Stimulated activated naive CD8-positive, alpha-beta T cell treated with anti-CD3 and anti-CD28 coated beads, Interleukin-15, Interleukin-2, amounts not matched to agents 100 ng/mL and 50 ng/mL, for 24 hours (primary cell): ENCODE measurements around the gene TECTB.

Experiments used
- H3K27ac Mint-ChIP-seq: one replicate; pipeline ENCODE4 v1.8.0; 2021; ENCODE audit warnings: mild to moderate bottlenecking, mixed read lengths
- H3K27me3 Mint-ChIP-seq: one replicate; pipeline ENCODE4 v1.8.0; 2021; ENCODE audit warnings: mixed read lengths
- H3K36me3 Mint-ChIP-seq: one replicate; pipeline ENCODE4 v1.8.0; 2021; ENCODE audit warnings: low read depth, mixed read lengths
- H3K4me1 Mint-ChIP-seq: one replicate; pipeline ENCODE4 v1.8.0; 2021; ENCODE audit warnings: low read depth, mixed read lengths
- H3K4me3 Mint-ChIP-seq: one replicate; pipeline ENCODE4 v1.8.0; 2021; ENCODE audit warnings: mild to moderate bottlenecking, mixed read lengths
- H3K9me3 Mint-ChIP-seq: one replicate; pipeline ENCODE4 v1.8.0; 2021; ENCODE audit warnings: mixed read lengths

The TECTB gene

DNA sequence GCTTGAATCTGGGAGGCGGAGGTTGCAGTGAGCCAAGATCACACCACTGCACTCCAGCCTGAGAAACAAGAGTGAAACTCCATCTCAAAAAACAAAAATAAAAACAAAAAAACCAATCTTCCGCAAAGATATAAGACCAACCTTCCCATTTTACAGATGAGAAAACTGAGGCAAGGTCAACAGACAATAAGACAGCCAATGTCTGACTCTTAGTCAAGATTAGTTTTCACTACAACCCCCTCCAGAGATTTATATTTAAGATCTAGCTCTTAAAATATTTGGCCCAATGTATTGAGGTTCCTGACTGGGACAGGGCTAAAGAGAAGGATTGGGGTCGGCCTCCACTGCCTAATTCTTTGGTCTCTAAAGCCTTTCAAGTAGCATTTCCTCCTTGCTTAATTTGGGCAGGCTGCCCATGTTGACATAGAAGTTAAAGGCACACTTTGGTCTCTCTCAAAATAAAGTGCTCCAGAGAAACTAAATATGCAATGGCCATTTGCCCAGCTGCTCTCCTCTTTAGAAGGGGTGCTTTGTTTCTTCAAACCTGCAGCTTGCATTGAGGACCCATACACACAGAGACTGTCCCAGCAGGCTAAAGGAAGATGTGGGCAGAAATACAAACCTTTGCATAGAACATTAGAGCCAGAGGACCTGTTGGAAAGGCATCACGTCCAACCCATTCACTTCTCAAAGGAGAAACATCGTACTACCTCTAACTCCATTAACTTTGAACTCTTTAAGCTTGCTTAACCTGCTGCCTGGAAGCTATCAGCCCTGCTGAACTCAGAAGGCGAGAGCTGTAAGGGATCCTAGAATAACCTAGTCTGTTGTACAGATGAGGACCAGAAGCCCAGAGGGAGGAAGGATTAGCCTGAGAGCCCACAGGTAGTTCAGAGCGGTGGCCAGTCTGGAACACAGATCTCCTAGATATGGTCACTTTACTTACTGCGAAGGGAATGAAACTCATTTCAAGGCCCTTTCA lies 3.9 kb downstream of the TECTB start:
- H3K27me3 Mint-ChIP-seq = peaks cover 15% of the 10 kb centered on the region
- H3K4me3 Mint-ChIP-seq = no peak overlapping the region
- H3K27ac Mint-ChIP-seq = no peak overlapping the region
- no peaks in the 10 kb centered on the region for H3K36me3 Mint-ChIP-seq
- no peaks in the 10 kb centered on the region for H3K4me1 Mint-ChIP-seq
- no peaks in the 10 kb centered on the region for H3K9me3 Mint-ChIP-seq

DNA sequence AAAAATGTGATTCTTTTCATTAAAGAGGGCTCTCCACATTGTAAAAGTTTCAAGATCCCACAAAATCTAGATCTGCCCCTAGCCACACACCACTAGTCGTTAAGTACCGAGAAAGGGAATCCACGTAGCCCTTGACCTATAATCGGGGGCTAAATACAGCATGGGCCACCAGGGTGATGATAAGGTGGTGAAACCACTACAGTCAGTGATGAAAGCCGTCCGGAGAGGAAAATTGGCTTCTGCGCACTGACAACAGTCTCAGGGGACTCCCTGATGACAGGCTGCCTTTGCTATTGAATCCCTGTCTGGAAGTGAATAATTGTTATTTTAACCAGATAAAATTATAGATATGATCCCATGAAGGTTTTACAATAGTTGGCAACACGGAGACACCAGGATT lies 4.6 kb downstream of the TECTB start:
- no peaks in the 10 kb centered on the region for H3K9me3 Mint-ChIP-seq
- no peak overlapping the region for H3K4me3 Mint-ChIP-seq
- H3K4me1 Mint-ChIP-seq = no peaks in the 10 kb centered on the region

DNA sequence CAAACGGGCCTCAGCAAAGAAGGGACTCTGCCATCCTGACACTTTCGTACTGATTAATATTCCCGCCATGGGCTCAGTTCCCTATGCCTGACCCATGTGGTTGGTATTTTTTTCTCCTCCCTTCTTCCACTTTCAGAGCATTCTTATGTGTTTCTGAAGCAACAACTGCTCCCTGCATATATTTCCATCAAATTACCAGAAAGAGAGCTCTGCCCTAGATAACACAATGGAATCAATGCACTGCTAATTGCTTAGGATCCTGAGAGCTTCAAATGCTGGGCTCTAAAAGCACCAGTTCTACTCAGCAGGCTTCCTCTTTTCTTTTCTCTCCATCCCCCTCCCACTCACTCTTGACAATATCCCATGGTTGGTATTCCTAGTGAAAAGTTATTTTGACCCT lies 5.3 kb downstream of the TECTB start:
- no peaks in the 10 kb centered on the region for H3K4me1 Mint-ChIP-seq
- no peak overlapping the region for H3K4me3 Mint-ChIP-seq
- no peaks in the 10 kb centered on the region for H3K36me3 Mint-ChIP-seq
- no peaks in the 10 kb centered on the region for H3K9me3 Mint-ChIP-seq
- H3K27ac Mint-ChIP-seq = no peak overlapping the region
- peaks cover 11% of the 10 kb centered on the region for H3K27me3 Mint-ChIP-seq

More for the DNA sequence above, 4.6 kb downstream of the TECTB start:
- Mint-ChIP-seq H3K27me3 (peaks cover 15% of the 10 kb centered on the region), H3K27ac (no peak overlapping the region), H3K36me3 (no peaks in the 10 kb centered on the region)

DNA sequence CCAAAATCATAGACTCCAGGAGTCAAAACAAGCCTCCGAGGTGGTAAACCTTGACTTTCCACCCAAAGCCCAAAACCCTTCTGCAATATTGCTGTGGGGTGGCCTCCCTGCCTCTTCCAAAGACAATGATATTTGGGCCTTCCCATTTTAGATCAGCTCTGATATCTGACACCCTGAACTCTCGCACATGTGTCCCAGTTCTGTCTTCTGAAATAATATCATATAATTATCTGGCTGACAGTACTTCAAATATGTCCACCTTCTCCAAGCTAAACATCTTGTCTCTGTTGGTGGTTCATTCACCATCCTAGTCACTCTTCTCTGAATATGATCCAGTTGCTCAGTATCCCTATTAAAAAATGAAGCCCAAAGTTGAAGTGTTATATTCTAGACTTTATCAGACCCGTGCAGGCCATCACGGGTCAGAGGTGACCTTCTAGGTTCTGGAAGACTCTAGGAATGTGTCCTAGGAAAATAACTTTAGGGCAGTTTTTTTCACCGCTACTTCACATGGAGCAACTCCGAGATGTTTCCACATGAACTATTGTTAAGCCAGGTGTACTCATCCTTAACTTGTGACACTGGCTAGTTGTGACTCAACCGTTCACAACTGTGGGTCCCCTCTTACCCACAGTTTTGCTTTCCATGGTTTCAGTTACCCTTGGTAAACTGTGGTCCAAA lies 6.3 kb downstream of the TECTB start:
- H3K27me3 Mint-ChIP-seq = peaks cover 9% of the 10 kb centered on the region
- no peak overlapping the region for H3K27ac Mint-ChIP-seq
- no peak overlapping the region for H3K4me3 Mint-ChIP-seq
- H3K36me3 Mint-ChIP-seq = no peaks in the 10 kb centered on the region
- H3K9me3 Mint-ChIP-seq = no peaks in the 10 kb centered on the region
- no peaks in the 10 kb centered on the region for H3K4me1 Mint-ChIP-seq

DNA sequence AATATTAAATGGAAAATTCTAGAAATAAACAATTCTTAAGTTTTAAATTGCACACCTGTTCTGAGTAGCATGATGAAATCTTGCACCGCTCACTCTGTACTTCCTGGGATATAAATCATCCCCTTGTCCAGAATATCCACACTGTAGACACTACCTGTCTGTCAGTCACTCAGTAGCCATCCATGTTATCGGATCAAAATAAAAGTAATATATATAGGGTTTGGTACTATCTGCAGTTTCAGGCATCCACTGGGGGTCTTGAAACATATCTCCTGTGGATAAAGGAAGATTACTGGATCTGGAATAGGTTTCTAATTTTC lies 6.8 kb downstream of the TECTB start:
- no peak overlapping the region for H3K27ac Mint-ChIP-seq
- no peaks in the 10 kb centered on the region for H3K36me3 Mint-ChIP-seq
- peaks cover 9% of the 10 kb centered on the region for H3K27me3 Mint-ChIP-seq
- H3K4me1 Mint-ChIP-seq = no peaks in the 10 kb centered on the region
- H3K9me3 Mint-ChIP-seq = no peaks in the 10 kb centered on the region
- no peak overlapping the region for H3K4me3 Mint-ChIP-seq

DNA sequence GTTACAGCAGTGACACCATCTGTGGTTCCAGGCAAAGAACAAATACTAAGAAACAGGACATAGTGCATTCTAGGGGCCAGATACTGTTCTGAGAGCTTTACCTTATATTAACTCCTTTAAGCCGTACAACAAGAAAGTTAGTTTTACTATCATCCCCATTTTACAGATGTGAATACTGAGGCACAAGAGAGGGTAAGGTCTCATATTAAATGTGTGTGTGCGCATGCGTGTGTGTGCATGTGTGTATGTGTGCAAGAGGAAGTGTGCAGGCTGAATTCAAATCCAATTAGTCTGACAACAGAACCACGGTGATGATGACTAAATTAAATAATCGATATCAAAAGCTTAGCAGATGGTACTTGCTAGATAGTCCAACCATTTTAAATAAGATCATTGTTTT lies 11.0 kb downstream of the TECTB start:
- Mint-ChIP-seq H3K9me3 (no peaks in the 10 kb centered on the region), H3K27ac (no peak overlapping the region), H3K27me3 (peaks cover 4% of the 10 kb centered on the region), H3K36me3 (no peaks in the 10 kb centered on the region), H3K4me3 (no peak overlapping the region), H3K4me1 (no peaks in the 10 kb centered on the region)

DNA sequence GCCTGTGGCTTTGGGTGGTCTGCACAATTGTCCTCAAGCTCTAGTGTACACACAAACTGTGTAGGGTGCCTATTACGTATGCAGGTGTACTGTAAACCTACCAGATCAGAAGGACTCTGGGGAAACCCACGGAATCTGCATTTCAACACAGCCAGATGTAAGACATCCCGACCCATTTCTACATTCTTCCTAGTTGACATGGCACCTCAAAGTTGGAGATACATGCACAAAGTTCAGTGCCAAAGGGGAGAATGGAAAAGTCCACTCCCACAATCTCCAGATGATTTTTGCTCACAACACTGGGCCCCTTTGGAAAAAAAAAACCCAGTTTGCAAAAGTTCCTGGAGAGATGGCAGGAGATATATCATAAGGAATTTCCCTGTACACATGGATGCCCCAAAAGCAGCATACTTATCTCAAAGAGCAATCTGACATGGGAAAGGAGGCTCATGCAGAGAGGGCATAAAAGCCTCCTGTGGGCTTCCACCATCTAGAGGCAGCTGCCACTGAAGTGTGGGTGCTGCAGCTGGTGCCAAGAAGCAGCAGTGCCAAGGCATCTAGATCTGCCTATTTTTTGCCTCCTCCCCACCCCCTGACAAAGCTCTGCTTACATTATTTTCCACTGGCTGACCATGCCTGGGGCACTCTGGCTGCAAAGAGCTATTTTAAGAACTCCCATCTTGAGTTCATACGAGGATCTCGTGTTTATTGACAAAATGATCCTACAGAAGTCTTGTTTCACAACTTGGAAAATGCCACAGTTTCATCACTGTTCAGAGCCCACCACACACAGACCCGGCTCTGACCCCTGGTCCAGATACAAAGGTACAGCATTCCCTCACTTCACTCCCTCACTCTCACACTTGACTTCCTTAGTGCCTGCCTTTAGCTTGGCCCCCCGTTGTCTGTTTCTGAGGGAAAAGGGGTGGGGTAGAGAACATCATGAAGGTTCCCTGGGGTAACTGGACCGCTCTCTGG lies 12.9 kb downstream of the TECTB start:
- H3K4me1 Mint-ChIP-seq = no peaks in the 10 kb centered on the region
- no peaks in the 10 kb centered on the region for H3K36me3 Mint-ChIP-seq
- no peak overlapping the region for H3K4me3 Mint-ChIP-seq
- H3K27me3 Mint-ChIP-seq = peaks cover 4% of the 10 kb centered on the region
- no peaks in the 10 kb centered on the region for H3K9me3 Mint-ChIP-seq
- H3K27ac Mint-ChIP-seq = no peak overlapping the region

DNA sequence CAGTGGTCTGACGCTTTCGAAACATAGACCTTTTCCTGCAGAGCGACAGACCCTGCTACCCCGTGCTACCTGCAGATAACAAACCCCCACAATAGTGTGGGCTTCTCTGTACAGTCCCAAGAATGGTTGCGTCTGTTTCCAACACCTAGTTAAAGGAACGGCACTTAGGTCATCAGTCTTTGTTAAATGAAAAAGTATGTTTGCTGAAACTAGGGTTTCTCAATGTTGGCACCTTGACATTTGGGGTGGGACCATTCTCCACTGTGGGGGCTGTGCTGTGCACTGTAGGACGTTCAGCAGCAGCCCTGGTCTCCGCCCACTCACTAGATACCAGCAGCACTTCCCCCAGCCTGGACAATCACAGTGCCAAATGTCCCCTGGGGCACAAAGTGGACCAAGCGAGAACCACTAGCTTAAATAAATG lies 13.7 kb downstream of the TECTB start:
- Mint-ChIP-seq H3K9me3 (no peaks in the 10 kb centered on the region), H3K36me3 (no peaks in the 10 kb centered on the region), H3K27ac (no peak overlapping the region), H3K27me3 (peaks cover 4% of the 10 kb centered on the region), H3K4me3 (no peak overlapping the region), H3K4me1 (no peaks in the 10 kb centered on the region)

DNA sequence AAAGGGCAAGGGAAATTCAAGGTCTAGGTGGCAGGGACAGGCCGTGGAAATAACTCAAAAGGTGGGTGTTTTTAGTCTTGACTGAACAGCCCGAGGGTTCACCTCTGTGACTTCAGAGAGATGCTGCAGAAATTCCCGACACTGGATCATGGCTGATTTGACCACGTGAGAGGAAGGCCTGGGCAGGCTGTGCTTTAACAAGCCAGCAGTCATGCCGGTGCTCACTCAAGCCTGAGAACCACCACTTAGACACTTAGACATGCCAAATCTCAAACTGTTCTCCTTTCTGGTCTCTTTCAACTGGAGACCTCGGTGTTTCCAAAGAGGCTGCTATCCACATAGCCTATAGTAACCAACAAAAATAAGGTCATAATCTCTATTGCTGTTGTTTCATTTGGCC lies 15.4 kb downstream of the TECTB start:
- H3K27me3 Mint-ChIP-seq = peaks cover 4% of the 10 kb centered on the region

DNA sequence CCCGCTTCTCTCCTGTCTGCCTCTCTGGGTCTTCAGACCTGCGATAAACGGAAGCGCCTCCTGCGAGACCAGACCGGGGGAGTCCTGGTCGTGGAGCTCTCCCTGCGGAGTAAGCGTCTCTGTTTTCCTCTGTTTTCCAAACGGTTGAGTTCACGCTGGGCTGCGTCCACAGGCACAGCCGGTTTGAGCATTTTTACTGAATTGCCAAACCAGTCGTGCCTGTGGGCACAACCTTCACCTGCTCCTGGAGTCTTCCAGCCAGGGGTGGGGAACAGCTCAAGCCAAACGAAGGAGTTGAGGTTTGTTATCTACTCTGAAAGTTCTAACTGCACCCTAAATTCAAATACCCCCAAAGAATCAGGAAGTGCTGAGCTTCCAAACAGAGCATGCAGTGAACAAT lies 16.3 kb downstream of the TECTB start:
- no peaks in the 10 kb centered on the region for H3K9me3 Mint-ChIP-seq
- H3K4me3 Mint-ChIP-seq = no peak overlapping the region
- H3K4me1 Mint-ChIP-seq = no peaks in the 10 kb centered on the region
- H3K27ac Mint-ChIP-seq = no peak overlapping the region
- no peaks in the 10 kb centered on the region for H3K36me3 Mint-ChIP-seq
- H3K27me3 Mint-ChIP-seq = peaks cover 8% of the 10 kb centered on the region

More for the DNA sequence above, 15.4 kb downstream of the TECTB start:
- Mint-ChIP-seq H3K27ac (no peak overlapping the region), H3K9me3 (no peaks in the 10 kb centered on the region), H3K36me3 (no peaks in the 10 kb centered on the region), H3K4me1 (no peaks in the 10 kb centered on the region), H3K4me3 (no peak overlapping the region)

DNA sequence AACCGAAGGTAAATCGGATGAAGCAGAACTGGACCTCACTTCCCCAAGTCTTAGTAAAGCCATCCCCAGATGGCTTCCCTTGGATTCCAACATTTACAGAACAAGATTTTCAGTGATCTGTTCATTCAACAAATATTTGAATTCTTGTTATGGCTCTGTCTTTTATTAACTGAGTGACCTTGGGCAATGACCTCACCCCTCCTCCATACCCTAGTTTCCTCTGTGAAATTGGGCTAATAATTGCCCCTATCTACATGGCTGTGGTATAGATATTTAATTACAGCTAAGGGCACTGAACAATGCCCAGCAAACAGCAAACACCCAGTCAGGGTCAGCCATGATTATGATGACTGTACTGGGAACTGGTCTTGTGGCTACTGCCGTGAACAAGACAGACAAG lies 19.1 kb downstream of the TECTB start:
- Mint-ChIP-seq H3K27ac (no peak overlapping the region), H3K4me1 (no peaks in the 10 kb centered on the region), H3K4me3 (no peak overlapping the region), H3K27me3 (peaks cover 20% of the 10 kb centered on the region), H3K9me3 (no peaks in the 10 kb centered on the region), H3K36me3 (no peaks in the 10 kb centered on the region)

DNA sequence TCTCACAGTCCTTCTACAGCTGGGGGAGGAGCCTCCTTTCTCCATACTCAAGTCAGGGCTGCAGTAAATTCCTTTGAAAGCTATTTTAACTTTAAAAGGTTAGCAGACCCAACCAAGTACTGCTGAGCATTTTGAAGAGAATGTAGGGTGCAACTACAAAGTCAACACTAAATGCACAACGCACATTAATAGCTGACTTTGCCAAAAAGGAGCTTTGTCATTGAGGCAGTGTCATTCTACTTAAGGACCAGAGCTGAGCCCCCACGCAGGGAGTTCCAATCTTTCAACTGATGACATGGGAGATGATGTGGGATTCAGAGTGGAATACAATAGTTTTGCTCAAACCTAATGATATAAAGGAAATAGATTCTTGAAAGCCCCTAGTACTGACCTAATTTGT lies 20.3 kb downstream of the TECTB start:
- H3K4me1 Mint-ChIP-seq = no peaks in the 10 kb centered on the region
- no peaks in the 10 kb centered on the region for H3K36me3 Mint-ChIP-seq
- no peaks in the 10 kb centered on the region for H3K9me3 Mint-ChIP-seq
- H3K27ac Mint-ChIP-seq = no peak overlapping the region
- H3K4me3 Mint-ChIP-seq = no peak overlapping the region
- peaks cover 27% of the 10 kb centered on the region for H3K27me3 Mint-ChIP-seq

DNA sequence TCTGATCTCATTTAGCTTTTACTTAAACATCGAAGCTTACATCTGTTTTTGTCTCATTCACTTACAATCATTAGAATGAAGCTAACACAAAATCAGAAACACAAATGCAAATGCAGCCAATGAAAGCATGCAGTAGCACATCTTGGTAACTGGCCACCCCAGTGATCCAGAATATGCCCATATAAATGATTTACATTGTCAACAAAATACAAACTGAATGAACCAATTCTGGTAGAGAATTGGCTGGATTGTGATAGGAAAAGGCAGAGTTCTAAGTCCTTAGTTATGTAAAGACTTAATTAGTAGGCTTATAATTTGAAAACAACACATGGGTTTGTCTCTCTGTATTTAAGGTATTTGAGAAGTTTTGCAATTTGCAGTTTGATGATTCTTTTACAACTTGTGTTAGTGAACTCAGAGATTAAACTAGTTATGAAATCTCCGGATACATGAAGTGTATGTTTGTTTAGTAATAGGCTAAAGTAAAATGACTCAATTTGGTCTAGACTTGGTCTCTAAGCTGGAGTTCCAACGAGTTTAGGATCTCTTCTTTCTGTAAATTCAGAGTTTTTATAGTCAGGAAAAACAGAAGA lies 21.2 kb downstream of the TECTB start:
- Mint-ChIP-seq H3K27ac (no peak overlapping the region), H3K36me3 (no peaks in the 10 kb centered on the region), H3K9me3 (no peaks in the 10 kb centered on the region), H3K4me1 (no peaks in the 10 kb centered on the region), H3K27me3 (peaks cover 30% of the 10 kb centered on the region), H3K4me3 (no peak overlapping the region)

DNA sequence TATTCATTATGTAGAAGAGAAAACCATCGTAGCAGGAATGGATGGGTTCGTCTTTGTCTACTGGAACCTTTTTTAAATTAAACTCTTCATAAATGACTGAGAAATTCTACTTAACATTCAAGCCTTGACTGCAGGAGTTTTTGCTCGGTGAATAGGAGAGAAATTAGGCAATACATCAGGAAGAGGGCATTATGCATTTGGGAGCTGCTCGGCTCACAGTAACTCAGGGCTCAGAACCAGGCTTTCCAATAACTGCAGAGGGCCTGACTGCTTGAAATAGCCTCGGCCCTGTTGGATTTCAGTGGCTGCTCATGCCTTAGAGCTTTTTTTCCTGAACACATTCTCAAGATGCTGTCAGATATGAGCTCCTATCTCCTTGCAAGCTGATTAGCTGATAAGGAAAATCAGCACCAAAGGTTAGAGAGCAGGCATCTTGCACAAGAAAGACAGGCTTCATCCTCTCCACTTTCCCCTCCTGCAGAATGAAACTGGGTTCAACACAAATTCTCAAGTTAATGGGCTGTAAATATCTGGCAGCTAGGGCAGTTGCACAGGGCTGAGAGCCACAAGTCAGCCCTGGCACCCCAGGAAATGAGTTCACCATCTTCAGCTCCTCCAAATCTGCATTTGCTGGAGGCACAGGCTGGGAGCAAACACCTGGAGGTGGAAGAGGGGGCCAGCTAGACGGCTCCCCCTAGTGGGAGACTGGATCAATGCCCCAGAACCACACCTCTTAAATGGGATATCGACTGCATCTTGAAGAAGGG lies 24.3 kb downstream of the TECTB start:
- no peak overlapping the region for H3K4me3 Mint-ChIP-seq
- H3K27me3 Mint-ChIP-seq = peaks cover 34% of the 10 kb centered on the region
- no peaks in the 10 kb centered on the region for H3K36me3 Mint-ChIP-seq
- no peaks in the 10 kb centered on the region for H3K4me1 Mint-ChIP-seq
- no peaks in the 10 kb centered on the region for H3K9me3 Mint-ChIP-seq
- no peak overlapping the region for H3K27ac Mint-ChIP-seq
